ENCODE results near the gene CIB4.

- TF ChIP-seq, protein P1, sequence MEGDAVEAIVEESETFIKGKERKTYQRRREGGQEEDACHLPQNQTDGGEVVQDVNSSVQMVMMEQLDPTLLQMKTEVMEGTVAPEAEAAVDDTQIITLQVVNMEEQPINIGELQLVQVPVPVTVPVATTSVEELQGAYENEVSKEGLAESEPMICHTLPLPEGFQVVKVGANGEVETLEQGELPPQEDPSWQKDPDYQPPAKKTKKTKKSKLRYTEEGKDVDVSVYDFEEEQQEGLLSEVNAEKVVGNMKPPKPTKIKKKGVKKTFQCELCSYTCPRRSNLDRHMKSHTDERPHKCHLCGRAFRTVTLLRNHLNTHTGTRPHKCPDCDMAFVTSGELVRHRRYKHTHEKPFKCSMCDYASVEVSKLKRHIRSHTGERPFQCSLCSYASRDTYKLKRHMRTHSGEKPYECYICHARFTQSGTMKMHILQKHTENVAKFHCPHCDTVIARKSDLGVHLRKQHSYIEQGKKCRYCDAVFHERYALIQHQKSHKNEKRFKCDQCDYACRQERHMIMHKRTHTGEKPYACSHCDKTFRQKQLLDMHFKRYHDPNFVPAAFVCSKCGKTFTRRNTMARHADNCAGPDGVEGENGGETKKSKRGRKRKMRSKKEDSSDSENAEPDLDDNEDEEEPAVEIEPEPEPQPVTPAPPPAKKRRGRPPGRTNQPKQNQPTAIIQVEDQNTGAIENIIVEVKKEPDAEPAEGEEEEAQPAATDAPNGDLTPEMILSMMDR (IDR thresholded peaks at IDR 0.05): no peak
- no peak for TF ChIP-seq POLR2A (IDR thresholded peaks at IDR 0.05)
These were observed 50.7 kb downstream of the CIB4 start for GRCh38 chr2:26590508-26590907.
